ENCODE results near the gene KRT34. TPM values are rescaled to one million over a fixed set of nuclear protein-coding genes. Genes with fewer than 3 reads are reported as not detected.

KRT34 gene
- total RNA-seq, 4 donors from 2014 or later = not detected

DNA sequence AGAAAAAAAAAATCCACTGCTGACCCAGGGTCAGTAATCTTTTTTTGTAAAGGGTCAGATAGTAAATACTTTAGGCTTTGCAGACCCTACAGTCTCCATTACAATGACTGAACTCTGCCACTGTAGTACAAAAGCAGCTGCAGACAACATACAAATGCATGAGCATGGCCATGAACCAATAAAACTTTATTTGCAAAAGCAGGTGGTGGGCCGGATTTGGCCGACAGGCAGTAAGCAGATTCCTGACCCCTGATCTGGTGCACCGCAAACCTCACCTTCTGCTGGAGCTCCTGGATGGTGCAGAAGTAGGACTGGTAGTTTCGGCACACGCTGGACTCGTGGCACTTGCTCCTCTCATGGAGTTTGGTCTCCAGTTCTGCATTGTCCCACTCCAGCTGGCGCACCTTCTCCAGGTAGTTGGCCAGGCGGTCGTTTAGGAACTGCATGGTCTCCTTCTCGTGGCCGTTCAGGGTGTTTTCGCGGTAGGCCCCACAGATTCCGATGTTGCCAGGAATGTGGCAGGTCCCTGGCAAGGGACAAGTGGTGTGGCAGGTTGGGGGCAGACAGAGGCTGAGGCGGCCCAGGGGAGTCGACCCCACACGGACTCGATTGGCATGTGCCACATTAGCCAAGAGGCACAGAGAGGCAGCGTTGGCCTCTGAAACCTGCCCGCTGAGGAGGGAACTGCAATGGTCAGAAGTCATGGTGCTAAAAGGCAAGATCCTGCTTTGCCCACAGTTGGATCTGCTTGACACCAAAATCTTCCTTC is 29.1 kb upstream of the KRT34 start:
- Histone ChIP-seq H3K27ac (no peak overlapping the region), H3K9me3 (no peaks in the 10 kb centered on the region), H3K36me3 (no peaks in the 10 kb centered on the region), H3K4me1 (no peaks in the 10 kb centered on the region), H3K4me3 (no peak overlapping the region), H3K27me3 (no peaks in the 10 kb centered on the region)
- TF ChIP-seq CTCF (IDR thresholded peaks at IDR 0.05) = no peak
- no peak for TF ChIP-seq POLR2A (IDR thresholded peaks at IDR 0.05)
- DNase-seq = no peak

- no peaks in the 10 kb centered on the region for H3K9me3 ChIP-seq
- no peaks in the 10 kb centered on the region for H3K4me1 ChIP-seq
- no peaks in the 10 kb centered on the region for H3K27me3 ChIP-seq
- no peak for TF ChIP-seq CTCF (IDR thresholded peaks at IDR 0.05)
- no peak for TF ChIP-seq POLR2A (IDR thresholded peaks at IDR 0.05)
- H3K4me3 ChIP-seq = no peak overlapping the region
- DNase-seq = no peak
- no peaks in the 10 kb centered on the region for H3K36me3 ChIP-seq
- H3K27ac ChIP-seq = no peak overlapping the region
Measured at GRCh38 chr17:41407226-41407625, 25.1 kb upstream of the KRT34 start.

GRCh38 chr17:41406205-41406604 is 24.1 kb upstream of the KRT34 start:
- no peaks in the 10 kb centered on the region for H3K9me3 ChIP-seq
- TF ChIP-seq POLR2A (IDR thresholded peaks at IDR 0.05) = no peak
- no peak for TF ChIP-seq CTCF (IDR thresholded peaks at IDR 0.05)
- H3K36me3 ChIP-seq = no peaks in the 10 kb centered on the region
- no peak overlapping the region for H3K27ac ChIP-seq
- no peaks in the 10 kb centered on the region for H3K4me1 ChIP-seq
- no peak overlapping the region for H3K4me3 ChIP-seq
- DNase-seq = no peak
- no peaks in the 10 kb centered on the region for H3K27me3 ChIP-seq

GRCh38 chr17:41404024-41404671 is 22.0 kb upstream of the KRT34 start:
- no peak overlapping the region for H3K27ac ChIP-seq

DNA sequence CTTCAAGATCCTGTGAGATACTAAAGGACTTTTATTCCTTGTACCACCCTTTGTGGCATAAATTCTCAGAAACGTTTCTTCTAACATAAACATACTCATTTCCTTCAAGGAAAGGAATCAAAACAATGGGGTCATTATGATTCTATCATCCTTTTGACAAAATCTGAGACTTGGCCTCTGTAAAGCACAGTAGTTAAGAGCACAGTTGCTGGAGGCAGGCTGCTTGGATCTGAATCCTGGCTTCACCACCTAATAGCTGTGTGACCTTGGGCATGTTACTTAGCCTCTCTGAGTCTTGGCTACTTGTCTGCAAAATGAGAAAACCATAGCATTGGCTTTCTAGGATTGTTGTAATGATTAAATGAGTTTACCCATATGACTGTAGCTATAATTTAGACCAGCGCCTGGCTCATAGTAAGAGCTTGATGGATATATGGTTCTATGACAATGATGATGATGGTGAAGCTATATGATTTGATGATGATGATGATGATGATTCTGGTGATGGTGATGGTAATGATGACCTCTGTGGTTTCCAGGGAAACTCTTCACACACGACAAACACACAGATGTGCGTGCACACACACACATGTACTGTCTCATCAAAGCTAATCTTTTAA is 21.4 kb upstream of the KRT34 start:
- Histone ChIP-seq H3K9me3 (no peaks in the 10 kb centered on the region), H3K27me3 (no peaks in the 10 kb centered on the region), H3K36me3 (no peaks in the 10 kb centered on the region), H3K4me1 (no peaks in the 10 kb centered on the region), H3K27ac (no peak overlapping the region), H3K4me3 (no peak overlapping the region)
- TF ChIP-seq POLR2A (IDR thresholded peaks at IDR 0.05) = no peak
- no peak for TF ChIP-seq CTCF (IDR thresholded peaks at IDR 0.05)
- DNase-seq = no peak

More at GRCh38 chr17:41404024-41404671, 22.0 kb upstream of the KRT34 start:
- Histone ChIP-seq H3K36me3 (no peaks in the 10 kb centered on the region), H3K27me3 (no peaks in the 10 kb centered on the region), H3K4me1 (no peaks in the 10 kb centered on the region), H3K9me3 (no peaks in the 10 kb centered on the region), H3K4me3 (no peak overlapping the region)
- no peak for DNase-seq
- TF ChIP-seq POLR2A (IDR thresholded peaks at IDR 0.05) (no peak), CTCF (IDR thresholded peaks at IDR 0.05) (no peak)
